HG02981 (cell line): Measurements from ENCODE around the gene DCAF11.

Experiments
- ATAC-seq: cut with Tn5 transposase; IDR thresholded peaks from one replicate; pipeline ENCODE4 v1.9.1; 2021; ENCODE audit warnings: mild to moderate bottlenecking, moderate library complexity; ENCODE audit not compliant: unreplicated experiment

DCAF11 gene

DNA sequence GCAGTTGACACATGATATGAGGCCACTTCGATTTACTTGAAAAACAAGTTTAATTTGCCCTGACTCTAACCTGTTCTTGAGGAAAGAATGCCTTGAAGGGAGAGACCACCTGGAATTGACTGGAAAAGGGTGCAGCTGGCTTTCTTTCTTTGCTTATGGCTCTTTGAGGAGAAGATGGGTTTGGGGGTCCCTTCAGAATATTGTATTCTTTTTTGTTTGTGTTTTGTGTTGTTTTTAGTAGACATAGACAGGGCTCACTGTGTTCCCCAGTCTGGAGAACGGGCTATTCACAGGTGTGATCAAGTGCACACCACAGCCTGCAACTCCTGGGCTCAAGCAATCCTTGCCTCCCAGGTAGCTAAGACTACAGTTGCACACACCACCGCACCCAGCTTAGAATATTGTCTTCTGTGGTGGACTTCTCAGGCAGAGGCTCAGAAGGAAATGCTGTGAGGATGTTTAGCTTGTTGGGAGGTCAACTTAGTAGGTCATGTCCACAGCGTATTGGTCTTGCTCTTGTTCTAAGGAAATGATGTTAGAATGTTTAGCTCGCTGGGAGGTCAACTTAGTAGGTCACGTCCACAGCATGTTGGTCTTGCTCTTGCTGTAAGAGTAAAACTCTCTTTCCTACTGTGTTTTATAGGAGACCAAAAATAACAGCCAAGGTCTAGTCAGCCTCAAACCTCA lies 1.7 kb downstream of the DCAF11 start:
- ATAC-seq = no peak

DNA sequence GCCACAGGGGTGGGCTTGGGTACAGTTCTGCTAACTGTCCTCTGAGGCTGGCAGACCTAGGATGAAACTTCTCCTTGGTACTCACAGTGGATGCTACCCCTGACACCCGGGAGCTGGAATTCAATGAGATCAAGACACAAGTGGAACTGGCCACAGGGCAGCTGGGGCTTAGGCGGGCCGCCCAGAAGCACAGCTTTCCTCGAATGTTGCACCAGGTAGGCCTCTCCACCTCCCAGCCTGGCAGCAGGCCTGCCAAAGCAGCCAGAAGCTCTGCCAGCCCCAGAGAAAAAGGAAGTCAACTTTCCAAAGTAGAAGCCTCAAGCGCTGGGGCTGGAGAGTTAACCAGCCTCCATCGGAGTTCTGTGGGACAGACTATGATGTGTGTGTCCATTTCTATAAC lies 2.6 kb downstream of the DCAF11 start:
- no peak for ATAC-seq

DNA sequence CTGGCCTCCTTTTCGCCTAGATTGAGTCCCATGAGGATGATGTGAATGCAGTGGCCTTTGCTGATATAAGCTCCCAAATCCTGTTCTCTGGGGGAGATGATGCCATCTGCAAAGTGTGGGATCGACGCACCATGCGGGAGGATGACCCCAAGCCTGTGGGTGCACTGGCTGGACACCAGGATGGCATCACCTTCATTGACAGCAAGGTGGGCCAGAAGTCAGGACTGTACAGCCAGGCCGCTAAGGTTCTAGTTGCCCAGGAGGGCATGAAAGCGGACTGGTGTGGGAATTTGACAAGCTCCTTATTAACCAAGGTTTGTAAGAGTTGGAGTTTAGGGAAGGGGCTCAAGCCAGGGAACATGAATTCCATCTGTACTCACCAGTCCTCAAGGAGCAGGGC lies 5.1 kb downstream of the DCAF11 start:
- ATAC-seq = no peak

DNA sequence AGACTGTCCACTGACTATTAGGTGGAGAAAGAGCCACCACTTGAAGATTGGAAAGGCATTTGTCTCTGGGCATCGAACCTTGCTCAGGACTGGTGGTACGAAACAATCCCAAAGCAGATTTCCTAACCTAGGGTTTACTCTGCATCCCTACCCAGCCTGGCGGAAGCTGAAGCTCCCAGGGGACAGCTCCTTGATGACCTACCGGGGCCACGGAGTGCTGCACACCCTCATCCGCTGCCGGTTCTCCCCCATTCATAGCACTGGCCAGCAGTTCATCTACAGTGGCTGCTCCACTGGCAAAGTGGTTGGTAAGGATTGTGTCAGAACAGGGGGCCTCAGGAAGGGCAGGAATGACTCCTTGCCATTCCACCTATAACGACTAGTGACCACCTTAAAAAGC lies 6.6 kb downstream of the DCAF11 start:
- ATAC-seq = no peak

DNA sequence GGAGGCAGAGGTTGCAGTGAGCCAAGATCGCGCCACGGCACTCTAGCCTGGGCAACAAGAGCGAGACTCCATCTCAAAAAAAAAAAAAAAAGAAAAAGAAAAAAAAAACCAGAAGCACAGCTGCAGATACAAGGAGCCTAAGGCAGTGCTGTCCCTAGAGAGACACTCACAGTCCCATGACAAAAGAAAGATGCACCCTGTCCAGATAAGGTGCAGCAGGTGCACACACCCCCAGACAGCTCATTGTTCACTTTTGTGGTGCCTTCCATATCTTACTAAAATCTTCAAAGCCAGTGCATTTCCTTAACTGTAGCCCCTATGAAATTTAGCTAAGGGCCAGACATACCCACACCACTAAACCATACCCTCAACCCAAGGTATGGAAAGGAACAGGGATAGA lies 7.8 kb downstream of the DCAF11 start:
- no peak for ATAC-seq

DNA sequence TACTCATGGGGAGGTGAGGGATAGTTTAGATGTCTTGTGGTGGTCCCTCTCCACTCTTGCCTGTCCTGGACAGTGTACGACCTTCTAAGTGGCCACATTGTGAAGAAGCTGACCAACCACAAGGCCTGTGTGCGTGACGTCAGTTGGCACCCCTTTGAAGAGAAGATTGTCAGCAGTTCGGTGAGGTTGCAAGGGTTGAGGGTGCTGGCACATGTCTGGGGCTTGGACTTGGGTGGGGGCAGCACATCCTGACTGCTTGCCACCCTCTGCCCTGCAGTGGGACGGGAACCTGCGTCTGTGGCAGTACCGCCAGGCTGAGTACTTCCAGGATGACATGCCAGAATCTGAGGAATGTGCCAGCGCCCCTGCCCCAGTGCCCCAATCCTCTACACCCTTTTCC lies 8.3 kb downstream of the DCAF11 start:
- no peak for ATAC-seq

DNA sequence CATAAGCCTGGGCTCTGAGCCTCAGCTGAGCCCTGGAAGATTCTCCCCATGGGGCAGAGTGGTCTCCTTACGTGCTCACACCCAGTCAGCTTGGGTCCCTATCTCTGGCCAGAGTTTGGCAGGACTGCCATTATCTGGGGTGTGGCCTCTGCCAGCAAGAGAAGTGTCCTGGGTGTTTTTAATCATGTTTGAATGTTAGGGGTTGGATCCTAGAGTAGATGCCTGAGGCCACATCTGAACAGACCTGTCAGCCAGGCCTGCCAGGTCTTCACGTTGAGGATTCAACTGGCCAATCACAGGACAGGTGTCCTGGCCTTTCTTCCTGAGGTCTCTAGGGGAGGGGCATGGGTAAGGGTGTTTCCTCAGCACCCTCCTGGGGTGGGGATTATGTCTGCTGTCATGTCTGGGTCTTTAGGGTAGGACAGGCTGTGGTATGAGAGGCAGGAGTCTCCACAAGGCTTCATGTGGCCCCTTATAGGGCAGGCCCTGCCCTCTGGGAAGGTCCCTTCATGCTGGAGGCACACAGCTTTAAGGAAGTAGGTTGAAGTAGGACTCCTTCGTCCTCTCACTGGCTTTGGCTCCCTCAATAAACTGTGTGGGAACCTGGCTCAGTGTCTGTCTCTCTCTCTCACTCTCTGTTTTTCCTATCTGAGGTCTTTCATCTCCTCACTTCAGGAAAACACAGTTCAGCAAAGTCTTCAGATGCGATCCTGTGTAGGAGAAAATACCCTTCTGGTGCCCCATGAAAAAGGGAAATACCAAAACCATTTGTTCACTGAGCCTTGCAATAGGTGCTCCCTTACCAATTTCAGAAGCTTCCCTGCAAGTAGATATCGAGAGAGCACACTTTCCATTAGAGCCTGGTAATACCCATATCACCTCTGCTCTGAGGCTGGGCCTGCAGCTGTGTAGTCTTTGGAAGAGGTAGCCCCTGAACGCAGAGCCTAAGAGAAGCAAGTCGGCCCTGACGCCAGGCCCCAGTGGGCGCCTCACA lies 9.1 kb downstream of the DCAF11 start:
- ATAC-seq = peak; percentile 45

DNA sequence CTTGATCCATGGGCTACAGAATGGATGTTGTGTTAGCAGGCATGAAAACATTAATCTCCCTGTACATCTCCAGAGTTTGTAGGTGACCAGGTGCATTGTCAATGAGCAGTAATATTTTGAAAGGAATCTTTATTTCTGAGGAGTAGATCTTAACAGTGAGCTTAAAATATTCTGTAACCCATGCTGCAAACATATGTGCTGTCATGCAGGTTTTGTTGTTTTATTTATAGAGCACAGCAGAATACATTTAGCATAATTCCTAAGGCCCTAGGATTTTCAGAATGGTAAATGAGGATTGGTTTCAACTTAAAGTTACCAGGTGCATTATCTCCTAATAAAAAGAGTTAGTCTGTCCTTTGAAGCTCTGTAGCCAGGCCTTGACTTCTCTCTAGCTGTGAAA lies 12.4 kb downstream of the DCAF11 start:
- no peak for ATAC-seq

DNA sequence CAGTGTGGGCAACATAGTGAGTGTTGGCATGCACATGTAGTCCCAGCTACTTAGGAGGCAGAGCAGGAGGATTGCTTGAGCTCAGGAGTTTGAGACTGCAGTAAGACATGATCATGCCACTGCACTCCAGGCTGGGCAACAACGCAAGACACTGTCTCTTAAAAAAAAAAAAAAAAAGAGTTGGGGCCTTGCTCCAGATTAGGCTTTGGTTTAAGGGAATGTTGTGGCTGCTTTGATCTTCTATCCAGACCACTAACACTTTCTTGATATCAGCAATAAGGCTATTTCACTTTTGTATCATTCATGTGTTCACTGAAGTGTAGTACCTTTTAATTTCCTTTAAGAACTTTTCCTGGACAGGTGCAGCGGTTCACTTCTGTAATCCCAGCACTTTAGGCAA lies 13.1 kb downstream of the DCAF11 start:
- no peak for ATAC-seq

DNA sequence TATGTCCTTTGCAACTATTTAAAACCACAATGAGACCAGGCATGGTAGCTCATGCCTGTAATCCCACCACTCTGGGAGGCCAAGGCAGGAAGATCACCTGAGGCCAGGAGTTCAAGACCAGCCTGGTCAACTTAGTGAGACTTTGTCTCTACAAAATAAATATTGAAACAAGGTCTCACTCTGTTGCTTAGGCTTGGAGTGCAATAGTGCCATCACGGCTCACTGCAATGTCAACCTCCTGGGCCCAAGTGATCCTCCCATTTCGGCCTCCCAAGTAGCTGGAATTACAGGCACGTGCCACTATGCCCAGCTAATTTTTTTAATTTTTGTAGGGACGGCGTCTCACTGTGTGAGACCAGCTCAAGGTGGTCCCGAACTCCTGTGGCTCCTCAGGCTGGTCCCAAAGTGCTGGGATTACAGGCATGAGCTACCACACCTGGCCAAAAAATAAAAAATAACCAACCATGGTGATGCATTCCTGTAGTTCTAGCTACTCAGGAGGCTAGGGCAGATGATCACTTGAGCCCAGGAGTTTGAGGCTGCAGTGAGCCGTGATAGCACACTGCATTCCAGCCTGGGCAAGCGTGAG lies 14.9 kb downstream of the DCAF11 start:
- no peak for ATAC-seq

DNA sequence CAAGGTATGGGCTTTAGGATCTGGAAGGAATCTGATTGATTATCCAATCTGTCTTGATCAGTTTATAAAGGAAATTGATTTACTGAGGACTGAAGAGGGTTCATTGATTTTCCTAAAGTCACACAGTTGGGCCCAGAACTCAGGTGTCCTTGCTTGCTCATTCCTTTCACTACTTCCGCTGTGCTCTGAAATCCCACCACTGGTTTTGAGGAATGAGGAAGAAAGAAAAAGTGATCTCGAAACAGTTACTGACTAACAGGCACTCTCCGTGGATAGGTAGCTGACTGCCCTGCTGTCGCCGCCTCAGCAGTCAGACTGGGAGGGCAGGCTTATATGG lies 15.8 kb downstream of the DCAF11 start, which contains the start of gene FITM1:
Gene FITM1 (plus strand): TSS at position 280 of the 337 bp plus-strand sequence. CDS start 905 bp downstream, outside the sequence.
- ATAC-seq = no peak

DNA sequence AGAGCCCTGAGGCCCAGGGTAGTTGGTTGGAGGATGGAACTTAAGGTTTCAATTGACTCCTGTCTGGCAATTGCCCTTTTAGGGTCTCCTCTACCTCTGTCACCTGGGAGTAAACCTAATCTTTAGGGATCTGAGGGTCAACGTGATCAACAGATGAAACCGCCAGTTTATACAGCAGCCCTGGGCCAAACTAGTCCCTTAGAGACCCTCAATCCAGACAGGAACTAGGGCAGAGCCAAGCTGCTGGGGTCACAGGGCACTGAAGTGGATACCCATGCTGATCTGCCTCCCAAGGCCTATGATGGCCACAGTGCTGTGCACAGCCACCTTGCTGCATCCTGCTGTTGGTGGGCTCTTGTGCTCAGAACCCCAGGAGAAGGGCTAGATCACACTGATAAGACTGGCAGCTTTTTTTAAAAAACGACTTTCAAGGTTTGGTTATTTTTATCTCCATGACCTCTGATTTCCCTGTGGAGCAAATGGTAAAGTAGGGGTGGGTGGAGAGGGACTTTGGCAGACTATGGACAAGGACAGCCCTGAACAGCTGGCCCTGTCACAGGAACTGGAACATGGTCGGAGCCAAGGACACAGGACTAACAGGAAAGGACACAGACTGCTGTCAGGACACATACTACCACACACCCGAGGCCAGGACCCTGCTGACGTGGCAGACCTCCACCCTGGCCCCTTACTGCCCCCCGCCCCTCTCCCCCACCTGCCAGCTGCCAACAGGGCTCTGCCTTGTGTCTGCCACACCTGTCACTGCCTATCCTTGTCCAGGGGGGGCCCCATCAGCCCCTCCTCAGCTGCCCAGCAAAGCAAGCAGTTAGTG lies 16.4 kb downstream of the DCAF11 start:
- no peak for ATAC-seq

DNA sequence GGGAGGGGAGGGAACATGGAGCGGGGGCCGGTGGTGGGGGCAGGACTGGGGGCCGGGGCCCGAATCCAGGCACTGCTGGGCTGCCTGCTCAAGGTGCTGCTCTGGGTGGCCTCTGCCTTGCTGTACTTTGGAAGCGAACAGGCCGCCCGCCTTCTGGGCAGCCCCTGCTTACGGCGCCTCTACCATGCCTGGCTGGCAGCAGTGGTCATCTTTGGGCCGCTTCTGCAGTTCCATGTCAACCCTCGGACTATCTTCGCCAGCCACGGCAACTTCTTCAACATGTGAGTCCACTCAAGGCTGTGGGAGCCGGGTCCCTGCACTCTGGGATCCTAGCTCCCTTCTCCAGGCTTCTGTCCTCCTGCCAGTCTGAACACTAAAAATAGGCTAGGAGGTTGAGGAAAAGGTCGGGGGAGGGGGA lies 17.0 kb downstream of the DCAF11 start:
- no peak for ATAC-seq

DNA sequence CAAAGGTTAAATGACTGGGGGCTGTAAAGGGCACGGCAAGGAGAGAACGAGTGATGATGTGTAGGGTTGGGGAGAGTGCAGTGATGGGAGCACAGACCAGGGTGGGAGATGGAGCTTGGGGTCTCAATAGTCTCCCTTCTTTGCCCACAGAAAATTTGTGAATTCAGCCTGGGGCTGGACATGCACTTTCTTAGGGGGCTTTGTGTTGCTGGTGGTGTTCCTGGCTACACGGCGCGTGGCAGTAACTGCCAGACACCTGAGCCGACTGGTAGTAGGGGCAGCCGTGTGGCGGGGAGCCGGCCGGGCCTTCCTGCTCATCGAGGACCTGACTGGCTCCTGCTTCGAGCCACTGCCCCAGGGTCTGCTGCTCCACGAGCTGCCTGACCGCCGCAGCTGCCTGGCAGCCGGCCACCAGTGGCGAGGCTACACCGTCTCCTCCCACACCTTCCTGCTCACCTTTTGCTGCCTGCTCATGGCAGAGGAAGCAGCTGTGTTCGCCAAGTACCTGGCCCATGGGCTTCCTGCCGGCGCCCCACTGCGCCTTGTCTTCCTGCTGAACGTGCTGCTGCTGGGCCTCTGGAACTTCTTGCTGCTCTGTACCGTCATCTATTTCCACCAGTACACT lies 17.6 kb downstream of the DCAF11 start:
- no peak for ATAC-seq

DNA sequence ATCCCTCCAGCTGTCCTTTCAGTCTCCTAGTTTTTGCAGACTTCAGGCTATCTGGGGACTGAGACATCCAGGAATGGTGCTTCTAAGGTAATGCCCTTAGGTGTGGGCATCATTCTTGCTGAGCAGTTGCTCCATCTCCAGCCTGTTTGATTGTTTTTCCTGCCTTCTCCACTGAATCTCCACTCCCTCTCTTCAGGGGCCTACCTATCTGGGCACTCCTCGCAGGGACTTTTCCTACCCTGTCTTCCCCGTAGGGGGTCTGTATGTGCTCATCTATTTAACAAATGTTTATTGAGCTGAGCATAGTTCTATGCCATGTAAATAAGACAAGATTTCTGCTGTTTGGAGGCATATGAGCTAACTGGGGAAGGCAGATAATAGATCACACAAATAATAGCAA lies 18.4 kb downstream of the DCAF11 start:
- no peak for ATAC-seq

DNA sequence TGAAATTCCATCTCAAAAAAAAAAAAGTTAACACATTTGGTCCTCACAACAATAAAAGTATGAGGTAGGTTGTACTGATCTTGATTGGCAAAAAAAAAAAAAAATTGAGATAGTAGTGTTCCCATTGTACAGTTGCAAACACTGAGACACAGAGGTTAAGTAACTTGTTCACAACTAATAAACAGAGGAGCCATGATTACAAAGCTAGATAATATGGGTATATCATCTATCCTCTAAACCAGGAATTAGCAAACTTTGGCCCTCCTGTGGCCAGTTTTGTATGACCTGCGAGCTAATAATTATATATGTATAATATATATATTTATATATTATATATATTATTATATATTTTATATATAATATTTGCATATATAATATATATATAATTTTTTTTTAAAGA lies 19.2 kb downstream of the DCAF11 start:
- no peak for ATAC-seq

DNA sequence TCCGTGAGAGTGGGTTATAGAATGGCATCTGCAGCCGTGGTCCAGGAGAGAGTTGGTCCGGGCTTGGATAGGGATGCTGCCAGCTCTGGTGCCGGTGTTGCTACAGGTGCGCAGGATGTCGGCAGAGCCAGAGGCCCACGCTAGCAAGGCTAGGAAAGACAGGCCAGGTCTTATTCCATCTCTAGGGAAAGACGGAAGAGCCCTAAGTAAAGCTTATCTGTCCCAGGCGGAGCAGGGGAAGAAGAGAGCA lies 20.9 kb downstream of the DCAF11 start:
- ATAC-seq = no peak

DNA sequence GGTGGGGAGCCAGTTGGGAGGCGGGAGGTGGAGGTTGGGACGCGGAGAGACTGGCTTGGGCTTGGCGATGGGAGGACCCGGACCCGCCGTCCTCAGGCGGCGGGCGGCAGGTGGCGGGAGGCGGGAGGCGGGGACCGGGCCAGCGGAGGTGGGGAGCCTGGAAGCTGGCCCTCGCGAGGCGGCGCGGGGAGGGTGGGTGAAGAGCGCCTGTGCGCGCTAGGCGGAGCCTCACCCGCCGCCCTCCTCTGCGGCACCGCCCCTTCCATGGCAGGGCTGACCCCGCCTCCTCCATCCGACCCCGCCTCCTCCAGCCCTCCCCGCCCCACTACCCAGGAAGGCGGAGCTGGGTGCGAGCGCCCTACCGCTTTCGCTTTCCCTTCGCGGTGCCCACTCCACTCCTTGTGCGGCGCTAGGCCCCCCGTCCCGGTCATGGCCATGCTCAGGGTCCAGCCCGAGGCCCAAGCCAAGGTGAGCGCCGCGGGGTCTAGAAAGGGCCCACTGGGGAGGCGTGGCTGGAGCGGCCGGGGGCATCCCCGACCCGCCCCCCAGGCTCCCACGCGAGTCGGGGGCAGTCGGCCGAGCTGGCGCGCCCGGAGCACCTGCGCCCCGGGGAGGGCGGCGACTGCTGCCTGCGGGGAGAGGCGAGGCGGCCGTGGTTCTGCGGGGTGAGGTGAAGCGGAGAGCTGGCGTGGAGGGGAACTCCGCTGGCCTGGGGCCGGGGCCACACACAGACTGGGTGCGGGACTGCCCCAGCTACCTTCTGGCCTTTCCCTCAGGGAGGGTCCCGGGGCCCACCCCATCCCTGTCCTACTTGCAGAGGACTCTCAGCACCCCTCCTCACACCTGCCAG lies 21.5 kb downstream of the DCAF11 start, which contains the start of gene PSME1:
Gene PSME1 (plus strand): TSS at position 361 of the 850 bp plus-strand sequence. CDS start 69 bp downstream, at position 430.
- ATAC-seq = peak; percentile 88

DNA sequence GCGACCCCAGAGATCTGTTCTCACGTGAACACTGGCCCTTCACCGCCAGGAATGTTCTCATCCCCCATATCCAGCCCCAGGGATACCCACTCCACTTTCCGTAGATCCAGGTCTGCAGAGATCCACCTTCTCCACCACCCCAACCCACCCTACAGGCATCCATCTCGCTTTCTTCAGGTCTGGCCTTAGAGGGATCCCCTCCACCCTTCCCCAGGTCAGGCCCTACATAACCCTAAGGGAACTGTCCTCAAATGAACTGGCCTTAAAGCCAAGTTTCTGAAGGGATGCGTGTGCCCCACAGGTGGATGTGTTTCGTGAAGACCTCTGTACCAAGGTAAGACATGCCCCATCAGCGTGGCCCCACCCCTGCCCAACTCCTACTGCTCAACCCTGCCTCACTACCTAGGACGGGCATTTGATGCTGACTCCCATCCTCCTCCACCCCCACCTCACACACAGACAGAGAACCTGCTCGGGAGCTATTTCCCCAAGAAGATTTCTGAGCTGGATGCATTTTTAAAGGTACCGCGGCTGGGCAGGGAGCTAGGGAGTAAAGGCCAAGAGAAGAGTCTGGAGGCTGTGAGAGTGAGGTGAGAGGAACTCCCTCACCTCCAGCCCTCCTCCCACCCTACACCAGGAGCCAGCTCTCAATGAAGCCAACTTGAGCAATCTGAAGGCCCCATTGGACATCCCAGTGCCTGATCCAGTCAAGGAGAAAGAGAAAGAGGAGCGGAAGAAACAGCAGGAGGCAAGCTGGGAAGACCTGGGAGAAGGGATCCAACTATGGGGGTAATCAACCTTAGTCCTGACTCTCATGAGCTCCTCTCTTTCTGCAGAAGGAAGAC lies 22.3 kb downstream of the DCAF11 start:
- no peak for ATAC-seq
